ENCODE measurements around the gene FBXO33.

Gene FBXO33

GRCh38 chr14:39431416-39432178 lies 636 bp downstream of the FBXO33 start:
- DNase-seq (ENCODE audit: low read depth): peak; percentile 23

GRCh38 chr14:39430762-39431415 lies 1.3 kb downstream of the FBXO33 start:
- DNase-seq (ENCODE audit: low read depth): no peak

GRCh38 chr14:39428118-39428517 lies 4.1 kb downstream of the FBXO33 start:
- DNase-seq (ENCODE audit: low read depth): no peak

GRCh38 chr14:39426605-39427004 lies 5.6 kb downstream of the FBXO33 start:
- no peak for DNase-seq (ENCODE audit: low read depth)

GRCh38 chr14:39425947-39426346 lies 6.3 kb downstream of the FBXO33 start:
- no peak for DNase-seq (ENCODE audit: low read depth)

DNA sequence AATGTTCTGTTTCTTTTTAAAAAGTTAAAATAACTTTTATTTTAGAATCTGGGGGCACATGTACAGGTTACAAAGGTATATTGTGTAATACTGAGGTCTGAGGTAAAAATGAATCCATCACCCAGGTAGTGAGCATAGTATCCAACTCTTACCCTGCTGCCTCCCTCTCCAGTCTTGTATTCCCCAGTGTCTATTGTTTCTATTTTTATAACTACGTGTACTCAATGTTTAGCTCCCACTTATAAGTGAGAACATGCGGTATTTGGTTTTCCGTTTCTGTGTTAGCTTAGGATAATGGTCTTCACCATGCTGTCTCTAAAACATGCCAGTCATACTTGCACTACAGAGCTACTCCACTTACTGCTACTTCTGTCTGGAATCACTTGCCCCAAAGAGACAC lies 8.4 kb downstream of the FBXO33 start:
- no peak for DNase-seq (ENCODE audit: low read depth)

DNA sequence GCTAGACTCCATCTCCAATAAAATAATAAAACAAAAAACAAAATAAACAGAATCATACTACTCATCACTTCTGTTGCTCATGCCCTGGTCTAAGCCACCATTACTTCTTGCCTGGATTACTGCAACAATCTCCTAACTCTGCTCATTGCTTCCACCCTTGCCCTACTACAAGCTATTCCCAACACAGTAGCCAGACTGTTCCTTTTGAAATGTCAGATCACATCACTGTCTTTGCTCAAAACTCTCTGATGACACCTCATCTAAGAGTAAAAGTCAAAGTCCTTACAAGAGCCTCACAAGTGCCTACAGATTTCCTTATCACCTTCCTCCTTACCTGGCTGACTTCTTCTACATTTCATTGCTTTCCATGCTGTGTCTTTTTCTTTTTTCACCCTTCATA lies 10.0 kb downstream of the FBXO33 start:
- no peak for DNase-seq (ENCODE audit: low read depth)

- DNase-seq (ENCODE audit: low read depth): no peak
These were observed 13.0 kb downstream of the FBXO33 start for GRCh38 chr14:39419272-39419671.

DNA sequence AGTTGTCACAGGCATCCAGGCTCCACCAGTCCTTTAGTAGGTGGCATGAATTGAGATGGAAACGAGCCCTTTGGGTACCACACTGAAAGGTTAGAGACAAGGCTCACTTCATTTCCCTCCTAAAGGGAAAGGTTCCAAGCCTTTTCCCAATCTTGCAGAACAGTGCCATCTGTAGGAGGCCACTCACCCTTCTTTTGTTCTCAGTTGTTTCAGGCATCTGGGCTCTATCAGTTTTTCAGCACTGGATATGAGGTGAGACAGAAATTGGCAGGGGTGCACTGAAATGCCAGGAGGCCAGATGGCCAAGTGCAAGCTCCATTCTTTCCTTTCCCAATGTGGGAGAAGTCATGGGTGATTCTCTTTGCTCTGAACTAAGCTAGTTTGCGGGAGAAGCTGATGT lies 15.2 kb downstream of the FBXO33 start:
- no peak for DNase-seq (ENCODE audit: low read depth)

GRCh38 chr14:39416072-39416471 lies 16.2 kb downstream of the FBXO33 start:
- DNase-seq (ENCODE audit: low read depth): no peak

DNA sequence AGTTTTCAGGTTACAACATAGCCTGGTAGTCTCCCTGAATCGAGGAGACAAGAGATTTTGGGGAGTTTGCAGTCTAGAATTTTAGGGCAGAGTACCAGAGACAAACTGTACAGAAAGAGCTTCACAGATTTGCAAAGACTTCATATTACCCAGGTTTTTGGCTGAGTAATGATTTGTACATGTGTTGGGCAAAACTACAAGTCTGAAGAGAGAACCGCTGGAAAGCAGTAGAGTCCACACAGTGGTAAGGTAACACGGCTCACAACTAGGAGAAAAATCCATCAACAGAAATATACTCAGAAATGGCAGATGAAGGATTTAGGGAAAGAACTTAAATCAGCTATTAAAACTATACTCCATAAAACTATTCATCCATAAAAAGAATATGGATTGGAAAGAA lies 25.7 kb downstream of the FBXO33 start:
- no peak for DNase-seq (ENCODE audit: low read depth)

GRCh38 chr14:39398382-39398781 lies 33.9 kb downstream of the FBXO33 start:
- DNase-seq (ENCODE audit: low read depth): no peak

- no peak for DNase-seq (ENCODE audit: low read depth)
These were observed 35.8 kb downstream of the FBXO33 start for GRCh38 chr14:39396448-39396847.

GRCh38 chr14:39395555-39396254 lies 36.5 kb downstream of the FBXO33 start:
- DNase-seq (ENCODE audit: low read depth): no peak

DNA sequence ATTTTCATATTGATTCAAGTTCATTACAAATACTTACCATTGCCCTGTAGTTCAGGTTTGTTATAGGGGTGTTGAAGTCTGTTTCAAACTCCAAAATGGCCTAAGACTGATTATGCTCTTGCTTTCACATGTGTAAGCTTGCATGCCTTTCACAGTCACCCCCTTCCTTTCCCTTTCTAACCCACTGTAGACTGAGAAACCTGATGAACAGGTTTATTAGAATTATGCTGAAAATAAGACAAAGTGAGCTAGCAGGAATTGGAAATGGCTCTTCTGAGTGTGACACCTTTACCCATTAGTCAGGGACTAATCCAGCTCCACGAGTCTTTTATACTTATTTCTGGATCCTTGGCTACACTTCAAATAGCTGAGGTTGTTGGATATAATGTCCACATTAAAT lies 38.9 kb downstream of the FBXO33 start:
- no peak for DNase-seq (ENCODE audit: low read depth)

DNA sequence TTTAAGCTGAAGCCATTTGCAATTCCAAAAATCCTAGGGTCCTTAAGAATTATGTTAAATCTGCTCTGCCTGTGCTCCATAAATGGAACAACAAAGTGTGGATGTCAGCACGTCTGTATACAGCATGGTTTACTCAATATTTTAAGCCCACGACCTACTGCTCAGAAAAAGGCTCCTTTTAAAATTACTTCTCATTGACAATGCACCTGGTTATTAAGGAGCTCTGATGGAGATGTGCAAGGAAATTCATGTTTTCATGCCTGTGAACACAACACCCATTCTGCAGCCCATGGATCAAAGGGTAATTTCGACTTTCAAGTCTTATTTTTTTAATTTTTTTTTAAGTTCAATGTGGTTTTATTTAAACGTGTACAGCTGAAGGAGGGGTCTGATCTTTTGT lies 48.1 kb downstream of the FBXO33 start:
- no peak for DNase-seq (ENCODE audit: low read depth)

DNA sequence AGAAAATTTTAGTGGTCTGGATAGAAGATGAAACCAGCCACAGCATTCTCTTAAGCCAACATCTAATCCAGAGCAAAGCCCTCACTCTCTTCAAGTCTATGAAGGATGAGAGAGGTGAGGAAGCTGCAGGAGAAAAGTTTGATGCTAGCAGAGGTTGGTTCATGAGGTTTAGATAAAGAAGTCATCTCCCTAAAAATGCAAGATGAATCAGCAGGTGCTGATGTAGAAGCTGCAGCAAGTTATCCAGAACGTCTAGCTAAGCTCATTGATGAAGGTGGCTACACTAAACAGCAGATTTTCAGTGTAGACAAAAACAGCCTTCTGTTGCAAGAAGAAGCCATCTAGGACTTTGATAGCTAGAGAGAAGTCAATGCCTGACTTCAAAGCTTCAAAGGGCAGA lies 48.5 kb downstream of the FBXO33 start:
- no peak for DNase-seq (ENCODE audit: low read depth)

DNA sequence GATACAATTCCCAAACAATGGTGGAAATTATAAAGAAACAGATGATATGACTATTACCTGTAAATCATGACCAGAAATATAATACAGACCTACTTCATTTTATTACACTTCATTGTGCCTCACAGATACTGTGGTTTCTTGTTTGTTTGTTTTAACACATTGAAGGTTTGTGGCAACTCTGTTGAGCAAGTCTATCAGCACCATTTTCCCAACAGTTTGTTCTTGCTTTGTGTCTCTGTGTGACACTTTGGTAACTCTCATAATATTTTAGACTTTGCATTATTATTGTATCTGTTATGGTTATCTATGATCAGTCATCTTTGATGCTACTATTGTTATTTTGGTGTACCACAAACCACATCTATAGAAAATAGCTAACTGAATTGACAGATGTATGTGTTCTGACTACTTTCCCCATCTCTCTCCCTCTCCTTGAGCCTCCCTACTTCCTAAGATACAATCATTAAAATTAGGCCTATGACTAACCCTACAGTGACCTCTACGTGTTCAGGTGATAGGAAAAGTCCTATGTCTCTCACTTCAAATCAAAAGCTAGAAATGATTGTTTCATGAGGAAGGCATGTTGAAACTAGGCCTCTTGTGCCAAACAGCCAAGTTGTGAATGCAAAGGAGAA lies 49.1 kb downstream of the FBXO33 start:
- no peak for DNase-seq (ENCODE audit: low read depth)

- DNase-seq (ENCODE audit: low read depth): no peak
These were observed 49.8 kb downstream of the FBXO33 start for GRCh38 chr14:39382463-39382862.

DNA sequence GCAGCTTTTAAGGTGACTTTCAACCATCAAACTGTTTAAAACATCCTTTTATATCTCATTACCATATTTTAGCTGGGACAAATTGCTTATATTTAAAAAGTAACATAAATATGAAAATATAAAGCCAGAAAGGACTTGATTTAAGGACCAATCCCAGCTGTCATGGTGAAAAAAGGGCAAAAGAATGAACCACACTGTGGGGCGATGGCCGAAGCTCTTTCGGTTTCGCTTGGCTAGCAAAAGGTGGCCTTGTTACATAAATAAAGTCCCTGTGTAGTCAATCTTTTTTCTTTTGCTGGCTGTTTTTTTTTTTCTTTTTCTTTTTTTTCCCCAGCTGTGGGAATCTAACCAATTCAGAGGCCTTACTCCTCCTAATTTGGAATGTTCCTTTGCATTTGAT lies 50.9 kb downstream of the FBXO33 start:
- no peak for DNase-seq (ENCODE audit: low read depth)

- DNase-seq (ENCODE audit: low read depth): no peak
These were observed 55.4 kb downstream of the FBXO33 start for GRCh38 chr14:39376667-39377403.

DNA sequence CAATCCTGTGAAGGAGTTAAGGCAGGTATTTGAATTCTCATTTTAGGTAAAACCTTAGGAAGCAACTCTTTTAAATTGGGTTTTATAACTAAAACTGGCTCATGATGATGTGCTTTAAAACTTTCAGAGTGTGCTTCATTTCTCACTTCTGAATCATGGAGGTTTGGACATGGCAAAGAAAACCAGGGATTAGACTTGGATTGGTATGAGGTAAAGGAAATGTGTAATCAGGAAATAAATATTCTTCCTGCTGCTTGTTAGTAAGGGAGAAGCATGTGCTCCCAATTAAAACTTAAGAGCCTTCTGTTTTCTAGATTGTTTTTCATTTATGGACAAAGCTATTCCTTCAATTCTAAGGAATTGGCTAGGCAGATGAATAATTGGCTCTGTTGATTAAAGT lies 57.4 kb downstream of the FBXO33 start:
- no peak for DNase-seq (ENCODE audit: low read depth)
